Fibroblast of lung (primary cell): Measurements from ENCODE around the gene PPIF.

ENCODE experiments used
- CTCF ChIP-seq, 2 donors: IDR thresholded peaks in 1 of 2; conservative IDR thresholded peaks in 1 of 2; 1 replicate in 1 of 2; 2 replicates in 1 of 2; pipeline ENCODE4 v1.5.1; 2011 to 2012; ENCODE audit warnings: low read length in 2 of 2, control low read depth in 1 of 2, inconsistent platforms in 1 of 2, low read depth in 1 of 2, mild to moderate bottlenecking in 1 of 2
- EZH2 ChIP-seq: IDR thresholded peaks from 2 replicates; pipeline ENCODE4 v1.5.1; 2012; ENCODE audit warnings: low read length, control low read depth, mild to moderate bottlenecking; ENCODE audit errors: missing control alignments

- TF ChIP-seq CTCF (conservative IDR thresholded peaks at IDR 0.05 in 1 of 2, IDR thresholded peaks at IDR 0.05 in 1 of 2; ENCODE audit: low read depth in 1 of 2, low read length in 2 of 2) (no peak), EZH2 (no peak)
Observed at GRCh38 chr10:79404690-79405131, 57.4 kb downstream of the PPIF start.
